Measurements from ENCODE around the gene RTP3. TPM values are rescaled to one million over a fixed set of nuclear protein-coding genes. Genes with fewer than 3 reads are reported as not detected.

The RTP3 gene
- total RNA-seq, 2 donors from 2014 or later, result not detected

GRCh38 chr3:46503200-46503874 lies 5.6 kb downstream of the RTP3 start:
- Histone ChIP-seq H3K27ac (no peak overlapping the region), H3K27me3 (no peaks in the 10 kb centered on the region), H3K9me3 (no peaks in the 10 kb centered on the region), H3K4me3 (no peak overlapping the region), H3K4me1 (no peaks in the 10 kb centered on the region), H3K36me3 (replicated peaks in 1 of 2; ENCODE audit: insufficient read depth in 1 of 2, low read depth in 2 of 2) (no peaks in the 10 kb centered on the region)
- no peak for TF ChIP-seq POLR2A (IDR thresholded peaks at IDR 0.05)
- no peak for TF ChIP-seq CTCF (IDR thresholded peaks at IDR 0.05)
- WGBS, 2 donors, result 64 to 73% methylated on average over 7 of the region's 7 CpGs
- intact Hi-C loops (cut with DNase I), result no loop called here
- no peak for DNase-seq
- no peak for ATAC-seq

- Histone ChIP-seq H3K4me3 (no peak overlapping the region), H3K27ac (no peak overlapping the region), H3K36me3 (replicated peaks in 1 of 2; ENCODE audit: insufficient read depth in 1 of 2, low read depth in 2 of 2) (no peaks in the 10 kb centered on the region), H3K27me3 (no peaks in the 10 kb centered on the region), H3K4me1 (no peaks in the 10 kb centered on the region), H3K9me3 (no peaks in the 10 kb centered on the region)
- ATAC-seq (no peak), DNase-seq (no peak)
- no peak for TF ChIP-seq POLR2A (IDR thresholded peaks at IDR 0.05)
- TF ChIP-seq CTCF (IDR thresholded peaks at IDR 0.05), result no peak
- 72 to 76% methylated on average over 5 of the region's 5 CpGs for WGBS, 2 donors
- intact Hi-C loops (cut with DNase I), result no loop called here
These were observed 7.0 kb downstream of the RTP3 start for GRCh38 chr3:46504789-46505188.

GRCh38 chr3:46505953-46506352 lies 8.2 kb downstream of the RTP3 start:
- Histone ChIP-seq H3K4me1 (no peaks in the 10 kb centered on the region), H3K27ac (no peak overlapping the region), H3K36me3 (replicated peaks in 1 of 2; ENCODE audit: insufficient read depth in 1 of 2, low read depth in 2 of 2) (no peaks in the 10 kb centered on the region), H3K27me3 (no peaks in the 10 kb centered on the region), H3K9me3 (no peaks in the 10 kb centered on the region), H3K4me3 (no peak overlapping the region)
- no peak for ATAC-seq
- TF ChIP-seq POLR2A (IDR thresholded peaks at IDR 0.05), result no peak
- no peak for TF ChIP-seq CTCF (IDR thresholded peaks at IDR 0.05)
- DNase-seq, result no peak
- WGBS, 2 donors, result 85% methylated on average over 8 to 10 of the region's 10 CpGs
- intact Hi-C loops (cut with DNase I), result no loop called here

- TF ChIP-seq POLR2A (IDR thresholded peaks at IDR 0.05), result no peak
- TF ChIP-seq CTCF (IDR thresholded peaks at IDR 0.05), result no peak
- Histone ChIP-seq H3K36me3 (replicated peaks in 1 of 2; ENCODE audit: insufficient read depth in 1 of 2, low read depth in 2 of 2) (no peaks in the 10 kb centered on the region), H3K27ac (no peak overlapping the region), H3K4me1 (no peaks in the 10 kb centered on the region), H3K4me3 (no peak overlapping the region), H3K27me3 (no peaks in the 10 kb centered on the region), H3K9me3 (no peaks in the 10 kb centered on the region)
- intact Hi-C loops (cut with DNase I), result no loop called here
- no peak for ATAC-seq
- DNase-seq, result no peak
- 78 to 84% methylated on average over 3 of the region's 3 CpGs for WGBS, 2 donors
These were observed 8.8 kb downstream of the RTP3 start for GRCh38 chr3:46506526-46506925.

All from body of pancreas (tissue), 4 donors.